ENCODE results near the gene AIG1. TPM values are rescaled to one million over a fixed set of nuclear protein-coding genes. Genes with fewer than 3 reads are reported as not detected.
"Not testable (repeated sequence)": the region's sequence is repeated elsewhere in the genome, so short reads cannot be mapped to it uniquely, and the experiment has no call there.

AIG1 gene
- total RNA-seq, result 10 to 100 TPM; 18.5 to 21.5 (median 21.0) TPM
- long read RNA-seq, donor 1, transcript AIG1-202 (6 exons, 1,395 nt), result major isoform, 14 of 25 reads
- long read RNA-seq, donor 1, partial matches to known transcripts, result 1 of 25 reads
- long read RNA-seq, donor 1, other reads (novel, unspliced or antisense), result 7 of 25 reads
- long read RNA-seq, donor 2, transcript AIG1-202 (6 exons, 1,395 nt), result major isoform, 11 of 16 reads
- long read RNA-seq, donor 2, partial matches to known transcripts, result 2 of 16 reads
- long read RNA-seq, donor 2, other reads (novel, unspliced or antisense), result 3 of 16 reads

GRCh38 chr6:143060806-143061596 lies at the start of gene AIG1:
Gene AIG1, plus strand, starts transcription at chr6:143060889. Its CDS starts 37 bp downstream, at chr6:143060926.
- ATAC-seq (peak; percentile 68), DNase-seq (peak; percentile 81 to 88 (median 86))
- intact Hi-C loops (cut with DNase I, micrococcal nuclease), result no loop called here
- Histone ChIP-seq H3K9me3 (no peaks in the 10 kb centered on the region), H3K4me1 (ENCODE audit: low read depth) (no peaks in the 10 kb centered on the region), H3K36me3 (ENCODE audit: low read depth) (no peaks in the 10 kb centered on the region), H3K4me3 (peak within 1 kb of the TSS; percentile 59)
- no peak for TF ChIP-seq CTCF (IDR thresholded peaks at IDR 0.05)

- intact Hi-C loops (cut with DNase I, micrococcal nuclease), result no loop called here
- Histone ChIP-seq H3K9me3 (no peaks in the 10 kb centered on the region), H3K36me3 (ENCODE audit: low read depth) (no peaks in the 10 kb centered on the region), H3K4me3 (no peak overlapping the region), H3K4me1 (ENCODE audit: low read depth) (no peaks in the 10 kb centered on the region)
- no peak for ATAC-seq
- DNase-seq, result no peak
- no peak for TF ChIP-seq CTCF (IDR thresholded peaks at IDR 0.05)
Measured at GRCh38 chr6:143014764-143015163, 45.9 kb upstream of the AIG1 start.

- no peak for ATAC-seq
- no peak overlapping the region for H3K4me3 ChIP-seq
- H3K9me3 ChIP-seq, result no peaks in the 10 kb centered on the region
- no peak for DNase-seq
- TF ChIP-seq CTCF (IDR thresholded peaks at IDR 0.05), result no peak
- H3K36me3 ChIP-seq (ENCODE audit: low read depth), result no peaks in the 10 kb centered on the region
- intact Hi-C loops (cut with DNase I, micrococcal nuclease), result no loop called here
- no peaks in the 10 kb centered on the region for H3K4me1 ChIP-seq (ENCODE audit: low read depth)
Measured at GRCh38 chr6:143015300-143015706, 45.4 kb upstream of the AIG1 start.

- intact Hi-C loops (cut with DNase I, micrococcal nuclease), result no loop called here
- no peaks in the 10 kb centered on the region for H3K36me3 ChIP-seq (ENCODE audit: low read depth)
- H3K4me3 ChIP-seq, result no peak overlapping the region
- no peaks in the 10 kb centered on the region for H3K9me3 ChIP-seq
- TF ChIP-seq CTCF (IDR thresholded peaks at IDR 0.05), result no peak
- ATAC-seq (no peak), DNase-seq (no peak)
- no peaks in the 10 kb centered on the region for H3K4me1 ChIP-seq (ENCODE audit: low read depth)
Measured at GRCh38 chr6:143018955-143019354, 41.7 kb upstream of the AIG1 start.

GRCh38 chr6:143020862-143021261 lies 39.8 kb upstream of the AIG1 start:
- DNase-seq; H3K36me3 ChIP-seq (ENCODE audit: low read depth); H3K4me3 ChIP-seq; H3K4me1 ChIP-seq (ENCODE audit: low read depth); ATAC-seq; H3K9me3 ChIP-seq: not testable (repeated sequence)
- intact Hi-C loops (cut with DNase I, micrococcal nuclease), result loop anchor here (10.0 kb wide), 1 partner anchor 326 kb away; no protein-coding TSS in a partner anchor

- Histone ChIP-seq H3K4me3 (no peak overlapping the region), H3K36me3 (ENCODE audit: low read depth) (no peaks in the 10 kb centered on the region), H3K4me1 (ENCODE audit: low read depth) (no peaks in the 10 kb centered on the region), H3K9me3 (no peaks in the 10 kb centered on the region)
- TF ChIP-seq CTCF (IDR thresholded peaks at IDR 0.05), result no peak
- ATAC-seq, result no peak
- intact Hi-C loops (cut with DNase I, micrococcal nuclease), result loop anchor here (10.0 kb wide), 1 partner anchor 327 kb away; no protein-coding TSS in a partner anchor
- DNase-seq, result no peak
Measured at GRCh38 chr6:143021543-143021942, 39.1 kb upstream of the AIG1 start.
